K562 (cell line): Measurements from ENCODE around the gene FAM53B. TPM values are rescaled to one million over a fixed set of nuclear protein-coding genes. Genes with fewer than 3 reads are reported as not detected.
A peak's percentile ranks its signal among the peaks of the same experiment; 100 is the strongest.

Experiments
- ATAC-seq: fragments of 200-7000 bp; cut with Tn5 transposase; 3 replicates; pipeline ENCODE4 v1.9.1; 2020; ENCODE audit warnings: moderate library complexity
- BruUV-seq: library from RNA; stranded (reverse); fragments of 400-500 nt; replicated peaks from 2 replicates; lab custom pipeline; 2021; lab: Mats Ljungman, UMichigan
- CTCF ChIA-PET: fragments of 300-600 bp; formaldehyde crosslinking; extraction: SDS; loops from one replicate; lab custom pipeline; 2021; ENCODE audit warnings: low intra/inter-chr PET ratio; lab: Yijun Ruan, JAX
- POLR2A ChIA-PET: fragments of 300-600, 350-650 bp; sonication (Branson Sonifier 250); formaldehyde crosslinking; extraction: SDS; loops from one replicate; lab custom pipeline; 2021; ENCODE audit warnings: antibody characterized with exemption, inconsistent platforms; lab: Yijun Ruan, JAX
- DNase-seq, 4 experiments: peaks; one replicate each; pipeline versions ENCODE4 v3.0.0 to v3.0.0-alpha.2; 2011 to 2018; ENCODE audit warnings: low spot score in 3 of 4, mixed read lengths in 3 of 4; ENCODE audit errors: extremely low read depth in 1 of 4
- FAIRE-seq: peaks from 2 replicates; lab custom pipeline; 2011; peaks lifted over from hg19 to GRCh38; lab: Jason Lieb, UNC
- H2AFZ ChIP-seq: 2 replicates; pipeline ENCODE4 v1.6.0; 2011; ENCODE audit warnings: low read depth, low read length, control low read depth, inconsistent platforms
- H3K27ac ChIP-seq: fragments of 200-600 bp; 3 replicates; pipeline ENCODE4 v1.8.0; 2011; ENCODE audit warnings: low read depth, mild to moderate bottlenecking, control low read depth, inconsistent platforms, low read length, moderate library complexity, mixed read lengths; ENCODE audit errors: extremely low read depth
- H3K27me3 ChIP-seq, 2 experiments: fragments of 300-600 bp in 1 of 2; 2 replicates in 1 of 2; 3 replicates in 1 of 2; pipeline versions ENCODE4 v1.6.0 to v1.8.0; 2011; ENCODE audit warnings: inconsistent platforms in 2 of 2, low read length in 2 of 2, mild to moderate bottlenecking in 1 of 2, mixed read lengths in 1 of 2, moderate library complexity in 1 of 2; ENCODE audit not compliant: control insufficient read depth in 2 of 2, insufficient read depth in 2 of 2
- H3K36me3 ChIP-seq: fragments of 300-600 bp; 3 replicates; pipeline ENCODE4 v1.8.0; 2011; ENCODE audit warnings: mild to moderate bottlenecking, low read length, inconsistent platforms; ENCODE audit not compliant: control insufficient read depth, insufficient read depth
- H3K4me1 ChIP-seq, 2 experiments: fragments of 200-600 bp in 1 of 2; replicated peaks in 1 of 2; 2 replicates in 1 of 2; 3 replicates in 1 of 2; pipeline versions ENCODE4 v1.5.1 to v1.8.0; 2011; ENCODE audit warnings: inconsistent platforms in 2 of 2, low read length in 2 of 2, mild to moderate bottlenecking in 1 of 2, mixed read lengths in 1 of 2, moderate library complexity in 1 of 2; ENCODE audit not compliant: control insufficient read depth in 2 of 2, insufficient read depth in 2 of 2
- H3K4me2 ChIP-seq: 2 replicates; pipeline ENCODE4 v1.6.1; 2011; ENCODE audit warnings: low read length, control low read depth, inconsistent platforms, mixed read lengths; ENCODE audit not compliant: insufficient read depth
- H3K4me3 ChIP-seq: fragments of 200-600 bp; sonication (generic), shearing (Covaris generic); 2 replicates; pipeline ENCODE4 v1.5.1; 2016; ENCODE audit warnings: control low read depth, inconsistent platforms
- H3K79me2 ChIP-seq: fragments of 200-600 bp; 3 replicates; pipeline ENCODE4 v1.8.0; 2011; ENCODE audit warnings: low read length, inconsistent platforms; ENCODE audit not compliant: control insufficient read depth, insufficient read depth
- H3K9ac ChIP-seq, 2 experiments: 2 replicates each; pipeline versions ENCODE4 v1.6.0 to v1.6.1; 2011; ENCODE audit warnings: low read depth in 2 of 2, low read length in 2 of 2, control low read depth in 1 of 2, inconsistent platforms in 1 of 2, mild to moderate bottlenecking in 1 of 2, mixed read lengths in 1 of 2; ENCODE audit not compliant: insufficient read depth in 1 of 2
- H3K9me1 ChIP-seq: one replicate; pipeline ENCODE4 v1.6.0; 2011; ENCODE audit warnings: inconsistent platforms, mild to moderate bottlenecking, low read length, moderate library complexity; ENCODE audit not compliant: control insufficient read depth, insufficient read depth
- H3K9me3 ChIP-seq: replicated peaks from 2 replicates; pipeline ENCODE4 v1.5.1; 2011; ENCODE audit warnings: low read depth, low read length, inconsistent platforms; ENCODE audit not compliant: control insufficient read depth, insufficient read depth
- H4K20me1 ChIP-seq: replicated peaks from 2 replicates; pipeline ENCODE4 v1.6.1; 2011; ENCODE audit warnings: low read length, inconsistent platforms, mixed read lengths; ENCODE audit not compliant: control insufficient read depth, insufficient read depth
- CHCHD3 ChIP-seq: fragments of 250-450 bp; sonication (Bioruptor Pico); IDR thresholded peaks from 2 replicates; pipeline ENCODE4 v2.1.2; 2022; ENCODE audit warnings: mild to moderate bottlenecking
- ESRRA ChIP-seq: fragments of 450-650 bp; IDR thresholded peaks from 2 replicates; pipeline ENCODE4 v1.6.1; 2014; ENCODE audit warnings: low read depth, mild to moderate bottlenecking, moderate library complexity, borderline replicate concordance
- EZH2 ChIP-seq: IDR thresholded peaks from 2 replicates; pipeline ENCODE4 v1.6.1; 2012; ENCODE audit warnings: low read depth, mild to moderate bottlenecking, inconsistent platforms, low read length, borderline replicate concordance
- NR3C1 ChIP-seq: sonication (generic); formaldehyde crosslinking; IDR thresholded peaks from 2 replicates; pipeline ENCODE4 v1.8.1; 2022; ENCODE audit warnings: missing genetic modification reagents
- SIRT6 ChIP-seq: IDR thresholded peaks from one replicate; pipeline ENCODE4 v1.6.1; 2012; ENCODE audit warnings: low read depth, mild to moderate bottlenecking, control low read depth, inconsistent platforms, low read length, moderate library complexity
- TEAD1 ChIP-seq, 2 experiments: fragments of 450-650 bp in 1 of 2; sonication (generic) in 1 of 2; formaldehyde crosslinking; IDR thresholded peaks; 2 replicates each; pipeline versions ENCODE4 v1.4.0 to v1.8.0; 2020 to 2022; ENCODE audit warnings: mild to moderate bottlenecking in 2 of 2, missing genetic modification reagents in 1 of 2
- TOE1 ChIP-seq, 2 experiments: fragments of 450-650 bp in 1 of 2; sonication (generic) in 1 of 2; formaldehyde crosslinking in 1 of 2; IDR thresholded peaks; 2 replicates each; pipeline versions ENCODE4 v1.7.1 to v1.8.0; 2016 to 2022; ENCODE audit warnings: borderline replicate concordance in 2 of 2, mild to moderate bottlenecking in 2 of 2, antibody characterized with exemption in 1 of 2, inconsistent platforms in 1 of 2, low read depth in 1 of 2, missing genetic modification reagents in 1 of 2, moderate library complexity in 1 of 2
- TSC22D4 ChIP-seq: fragments of 450-650 bp; IDR thresholded peaks from 2 replicates; pipeline ENCODE4 v1.6.1; 2016; ENCODE audit warnings: missing genetic modification characterization, missing biosample characterization, control low read depth
- ZNF507 ChIP-seq: conservative IDR thresholded peaks from 2 replicates; pipeline ENCODE4 v1.6.1; 2017; ENCODE audit warnings: missing genetic modification characterization, missing compliant biosample characterization
- WGBS: fragments of 100-300 bp; shearing (Covaris generic); methylation state at CpG from one replicate; pipeline ENCODE4 v1.1.6; 2016; ENCODE audit warnings: low coverage, mixed read lengths; ENCODE audit not compliant: insufficient coverage; ENCODE audit errors: missing lambda C conversion rate; 5-methylcytosine and 5-hydroxymethylcytosine counted together
- in situ Hi-C: fragments of 300-500 bp; cut with MboI; formaldehyde crosslinking; loops from 4 replicates; pipeline ENCODE4 v1.15.0; 2018; ENCODE audit warnings: inconsistent platforms, mixed read lengths
- intact Hi-C: fragments of 100-400 bp; cut with micrococcal nuclease; formaldehyde crosslinking; loops from 2 replicates; pipeline ENCODE4 v1.14.2; 2022
- polyA plus RNA-seq, 8 experiments: library from polyadenylated mRNA; depleted of rRNA in 4 of 8; stranded (reverse) in 5 of 8; unstranded in 3 of 8; fragments of >200 nt; fragmentation: Nextera tagmentation in 2 of 8; fragmentation: Illumina TruSeq in 1 of 8; extraction: Ambion mirVana in 2 of 8; extraction: Trizol in 1 of 8; gene quantifications; 2 replicates each; pipeline versions ENCODE4 v1.2.1 to v1.2.3, GENCODE V29; 2011 to 2014; ENCODE audit warnings: inconsistent platforms in 1 of 8, missing spikeins in 1 of 8
- total RNA-seq, 7 experiments: library from RNA; depleted of rRNA in 6 of 7; stranded (reverse); fragments of >200 nt in 6 of 7; fragmentation: Illumina TruSeq in 2 of 7; extraction: Trizol in 2 of 7; gene quantifications; 2 replicates each; pipeline versions ENCODE4 v1.2.1 to v1.2.3, GENCODE V29; 2011 to 2021; ENCODE audit warnings: low replicate concordance in 1 of 7
- TF ChIP-seq, protein P1 (sequence below): fragments of 250-450 bp; sonication (Bioruptor Pico); IDR thresholded peaks from 2 replicates; pipeline ENCODE4 v1.9.0; 2021; ENCODE audit warnings: mild to moderate bottlenecking, inconsistent platforms
- TF ChIP-seq, protein P2 (sequence below), 2 experiments: fragments of 450-650 bp; IDR thresholded peaks; 2 replicates each; pipeline ENCODE4 v1.6.1; 2018; ENCODE audit warnings: mild to moderate bottlenecking in 2 of 2, low read depth in 1 of 2; ENCODE audit not compliant: partially characterized antibody in 2 of 2
- TF ChIP-seq, protein P3 (sequence below): fragments of 450-650 bp; conservative IDR thresholded peaks from 2 replicates; pipeline ENCODE4 v1.6.1; 2016; ENCODE audit warnings: missing genetic modification characterization, low read depth, mild to moderate bottlenecking, missing compliant biosample characterization, moderate library complexity

The FAM53B gene
- total and polyA plus RNA-seq, 9 of the 15 experiments (the other 6 are each of a cell fraction or from before 2014, with no cell fraction given) = 0.03 to 16.5 (median 5.0) TPM

DNA sequence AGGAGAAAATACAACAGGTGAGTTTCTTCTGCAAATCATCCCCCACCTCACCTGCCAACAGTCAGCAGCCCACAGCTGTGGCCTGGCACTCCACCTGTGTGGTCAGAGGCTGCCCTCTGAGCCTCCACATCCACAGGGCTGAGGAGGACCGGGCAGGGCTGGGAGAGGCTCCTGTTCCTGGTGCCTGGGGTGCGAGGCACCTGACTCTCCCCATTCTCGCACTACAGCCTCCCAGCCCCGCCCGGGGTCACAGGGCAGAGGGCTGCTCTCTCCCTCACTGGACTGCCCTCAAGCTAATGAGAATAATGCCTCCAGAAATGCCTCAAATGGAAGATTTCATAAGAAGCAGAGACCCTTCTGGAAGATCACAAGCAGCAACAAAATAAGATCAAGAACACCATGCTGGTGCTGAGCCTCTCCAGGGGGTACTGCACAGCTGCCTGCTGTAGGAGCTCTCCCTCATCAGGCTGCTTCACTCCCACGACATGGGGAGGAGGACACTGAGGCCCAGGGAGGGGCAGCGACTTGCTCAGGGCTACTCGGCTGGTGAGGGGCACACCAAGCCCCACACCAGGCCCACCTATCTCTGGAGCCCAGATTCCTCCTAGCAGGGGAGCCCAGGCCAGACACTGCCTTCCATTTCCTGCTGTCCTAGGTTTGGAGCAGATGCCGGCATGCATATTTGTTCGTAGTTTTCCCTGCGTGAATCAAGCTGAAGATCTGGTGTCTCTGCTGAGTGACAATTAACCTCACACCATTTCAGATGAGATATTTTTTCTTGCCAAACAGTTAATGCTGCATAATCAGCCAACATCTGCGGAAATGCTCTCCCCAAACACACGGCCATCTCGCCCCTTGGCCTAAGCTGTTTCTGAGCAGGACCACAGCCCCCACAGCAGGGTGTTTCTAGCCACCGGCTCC, 76.5 kb downstream of the FAM53B start:
- DNase-seq (peak in 2 of 4 experiments; percentile 15 to 17), FAIRE-seq (no peak), ATAC-seq (no peak)
- Histone ChIP-seq H3K79me2 (peaks cover 10% of the 10 kb centered on the region), H3K4me2 (no peak overlapping the region), H3K27me3 (no peaks in the 10 kb centered on the region), H3K9ac (0 out of 4 replicates have a peak overlapping the region, but pooled peaks of 1 of the 2 experiments have one; percentile 28), H3K4me1 (peaks cover 22 to 56% of the 10 kb centered on the region in 2 experiments), H3K9me3 (no peaks in the 10 kb centered on the region), H3K27ac (no peak overlapping the region), H3K4me3 (no peak overlapping the region), H3K9me1 (peaks cover 3% of the 10 kb centered on the region), H2AFZ (no peak overlapping the region), H3K36me3 (peaks cover 18% of the 10 kb centered on the region; the same call in 2 of the 3 replicates), H4K20me1 (0 out of 2 replicates have a peak, but pooled peaks cover 9% of the 10 kb centered on the region)
- 54% methylated on average over 10 of the region's 15 CpGs for WGBS
- ChIA-PET POLR2A (interaction anchor here (0.6 to 1.2 kb wide), 3 partner anchors 9 to 17 kb away, joined by 3 read pairs; no protein-coding TSS in a partner anchor), CTCF (no interaction called here)
- intact Hi-C loops (no loop called here), in situ Hi-C loops (no loop called here)
- no TSS peak for BruUV-seq
- TF ChIP-seq, protein P1, sequence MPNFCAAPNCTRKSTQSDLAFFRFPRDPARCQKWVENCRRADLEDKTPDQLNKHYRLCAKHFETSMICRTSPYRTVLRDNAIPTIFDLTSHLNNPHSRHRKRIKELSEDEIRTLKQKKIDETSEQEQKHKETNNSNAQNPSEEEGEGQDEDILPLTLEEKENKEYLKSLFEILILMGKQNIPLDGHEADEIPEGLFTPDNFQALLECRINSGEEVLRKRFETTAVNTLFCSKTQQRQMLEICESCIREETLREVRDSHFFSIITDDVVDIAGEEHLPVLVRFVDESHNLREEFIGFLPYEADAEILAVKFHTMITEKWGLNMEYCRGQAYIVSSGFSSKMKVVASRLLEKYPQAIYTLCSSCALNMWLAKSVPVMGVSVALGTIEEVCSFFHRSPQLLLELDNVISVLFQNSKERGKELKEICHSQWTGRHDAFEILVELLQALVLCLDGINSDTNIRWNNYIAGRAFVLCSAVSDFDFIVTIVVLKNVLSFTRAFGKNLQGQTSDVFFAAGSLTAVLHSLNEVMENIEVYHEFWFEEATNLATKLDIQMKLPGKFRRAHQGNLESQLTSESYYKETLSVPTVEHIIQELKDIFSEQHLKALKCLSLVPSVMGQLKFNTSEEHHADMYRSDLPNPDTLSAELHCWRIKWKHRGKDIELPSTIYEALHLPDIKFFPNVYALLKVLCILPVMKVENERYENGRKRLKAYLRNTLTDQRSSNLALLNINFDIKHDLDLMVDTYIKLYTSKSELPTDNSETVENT = no peak
- TF ChIP-seq, protein P2, sequence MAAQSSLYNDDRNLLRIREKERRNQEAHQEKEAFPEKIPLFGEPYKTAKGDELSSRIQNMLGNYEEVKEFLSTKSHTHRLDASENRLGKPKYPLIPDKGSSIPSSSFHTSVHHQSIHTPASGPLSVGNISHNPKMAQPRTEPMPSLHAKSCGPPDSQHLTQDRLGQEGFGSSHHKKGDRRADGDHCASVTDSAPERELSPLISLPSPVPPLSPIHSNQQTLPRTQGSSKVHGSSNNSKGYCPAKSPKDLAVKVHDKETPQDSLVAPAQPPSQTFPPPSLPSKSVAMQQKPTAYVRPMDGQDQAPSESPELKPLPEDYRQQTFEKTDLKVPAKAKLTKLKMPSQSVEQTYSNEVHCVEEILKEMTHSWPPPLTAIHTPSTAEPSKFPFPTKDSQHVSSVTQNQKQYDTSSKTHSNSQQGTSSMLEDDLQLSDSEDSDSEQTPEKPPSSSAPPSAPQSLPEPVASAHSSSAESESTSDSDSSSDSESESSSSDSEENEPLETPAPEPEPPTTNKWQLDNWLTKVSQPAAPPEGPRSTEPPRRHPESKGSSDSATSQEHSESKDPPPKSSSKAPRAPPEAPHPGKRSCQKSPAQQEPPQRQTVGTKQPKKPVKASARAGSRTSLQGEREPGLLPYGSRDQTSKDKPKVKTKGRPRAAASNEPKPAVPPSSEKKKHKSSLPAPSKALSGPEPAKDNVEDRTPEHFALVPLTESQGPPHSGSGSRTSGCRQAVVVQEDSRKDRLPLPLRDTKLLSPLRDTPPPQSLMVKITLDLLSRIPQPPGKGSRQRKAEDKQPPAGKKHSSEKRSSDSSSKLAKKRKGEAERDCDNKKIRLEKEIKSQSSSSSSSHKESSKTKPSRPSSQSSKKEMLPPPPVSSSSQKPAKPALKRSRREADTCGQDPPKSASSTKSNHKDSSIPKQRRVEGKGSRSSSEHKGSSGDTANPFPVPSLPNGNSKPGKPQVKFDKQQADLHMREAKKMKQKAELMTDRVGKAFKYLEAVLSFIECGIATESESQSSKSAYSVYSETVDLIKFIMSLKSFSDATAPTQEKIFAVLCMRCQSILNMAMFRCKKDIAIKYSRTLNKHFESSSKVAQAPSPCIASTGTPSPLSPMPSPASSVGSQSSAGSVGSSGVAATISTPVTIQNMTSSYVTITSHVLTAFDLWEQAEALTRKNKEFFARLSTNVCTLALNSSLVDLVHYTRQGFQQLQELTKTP (IDR thresholded peaks at IDR 0.05; ENCODE audit: low read depth in 1 of 2, partially characterized antibody in 2 of 2) = no peak
- TF ChIP-seq CHCHD3 (no peak), SIRT6 (no peak), TOE1 (IDR thresholded peaks at IDR 0.05; ENCODE audit: borderline replicate concordance) (no peak), TOE1 (CRISPR knock-in tag; IDR thresholded peaks at IDR 0.05; ENCODE audit: borderline replicate concordance, low read depth) (no peak), TEAD1 (CRISPR knock-in tag; IDR thresholded peaks at IDR 0.05) (no peak), NR3C1 (no peak), ESRRA (no peak), ZNF507 (tag) (no peak), EZH2 (no peak), TSC22D4 (tag) (no peak)
- TF ChIP-seq, protein P3, sequence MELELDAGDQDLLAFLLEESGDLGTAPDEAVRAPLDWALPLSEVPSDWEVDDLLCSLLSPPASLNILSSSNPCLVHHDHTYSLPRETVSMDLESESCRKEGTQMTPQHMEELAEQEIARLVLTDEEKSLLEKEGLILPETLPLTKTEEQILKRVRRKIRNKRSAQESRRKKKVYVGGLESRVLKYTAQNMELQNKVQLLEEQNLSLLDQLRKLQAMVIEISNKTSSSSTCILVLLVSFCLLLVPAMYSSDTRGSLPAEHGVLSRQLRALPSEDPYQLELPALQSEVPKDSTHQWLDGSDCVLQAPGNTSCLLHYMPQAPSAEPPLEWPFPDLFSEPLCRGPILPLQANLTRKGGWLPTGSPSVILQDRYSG (tag) = no peak
